ENCODE data around the gene DNAH14. TPM values are rescaled to one million over a fixed set of nuclear protein-coding genes. Genes with fewer than 3 reads are reported as not detected.
A peak's percentile ranks its signal among the peaks of the same experiment; 100 is the strongest.
"Not testable (repeated sequence)": the region's sequence is repeated elsewhere in the genome, so short reads cannot be mapped to it uniquely, and the experiment has no call there.

Gene DNAH14
- total RNA-seq, 1 experiment from 2014 or later: 20.8 TPM

GRCh38 chr1:225341642-225342041 lies 412.2 kb downstream of the DNAH14 start:
- DNase-seq (ENCODE audit: low read depth): no peak

DNA sequence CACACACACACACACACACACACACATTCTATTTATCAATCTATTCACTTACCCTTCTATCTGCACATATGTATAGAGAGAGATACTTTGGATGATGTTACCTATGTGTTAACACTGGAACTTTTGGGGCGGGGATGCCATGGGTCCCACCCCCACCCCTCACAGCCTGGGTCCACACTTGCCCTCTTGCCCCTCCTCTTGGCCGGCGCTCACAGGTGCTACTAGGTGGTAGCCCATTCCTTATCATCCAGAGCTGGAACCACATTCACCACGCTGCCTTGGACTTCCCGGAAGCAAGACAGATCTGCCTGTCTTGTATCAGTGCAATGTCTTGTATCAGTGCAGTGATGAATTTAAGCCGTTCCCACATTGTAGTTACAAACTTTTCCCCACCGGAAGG lies 413.2 kb downstream of the DNAH14 start:
- DNase-seq (ENCODE audit: low read depth): no peak

DNA sequence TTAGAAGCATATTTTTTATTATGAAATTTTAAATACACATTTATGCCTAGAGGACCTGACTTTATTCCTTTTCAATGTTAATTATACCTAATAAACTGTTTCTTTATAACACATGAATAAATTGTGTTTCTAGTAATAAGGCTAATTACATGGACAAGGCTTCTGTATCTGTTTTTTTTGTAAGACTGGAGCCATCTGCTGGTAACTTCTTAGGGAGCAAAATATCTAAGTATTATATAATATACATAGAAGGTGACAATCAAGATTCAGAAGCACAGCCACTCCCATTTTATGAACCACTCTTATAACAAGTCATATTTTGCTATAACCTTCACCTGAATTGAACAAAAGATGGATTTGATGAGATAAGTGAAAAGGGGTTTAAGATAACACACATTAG lies 414.1 kb downstream of the DNAH14 start:
- peak; percentile 59 for DNase-seq (ENCODE audit: low read depth)

- peak; percentile 38 for DNase-seq (ENCODE audit: low read depth)
These were observed 417.7 kb downstream of the DNAH14 start for GRCh38 chr1:225347123-225347683.

DNA sequence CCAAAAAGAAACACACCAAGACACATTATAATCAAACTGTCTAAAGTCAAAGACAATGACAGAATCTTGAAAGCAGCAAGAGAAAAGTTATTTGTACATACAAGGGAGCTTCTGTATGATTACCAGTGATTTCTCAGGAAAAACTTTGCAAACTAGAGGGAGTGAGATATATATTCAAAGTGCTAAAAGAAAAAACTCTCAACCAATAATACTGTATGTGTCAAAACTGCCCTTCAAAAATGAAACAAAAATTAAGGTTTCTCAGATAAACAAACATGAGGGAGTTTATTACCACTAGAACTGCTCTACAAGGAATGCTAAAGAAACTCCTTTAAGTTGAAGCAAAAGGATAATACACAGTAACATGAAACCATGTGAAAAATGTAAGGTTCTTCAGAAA lies 418.9 kb downstream of the DNAH14 start:
- no peak for DNase-seq (ENCODE audit: low read depth)

DNA sequence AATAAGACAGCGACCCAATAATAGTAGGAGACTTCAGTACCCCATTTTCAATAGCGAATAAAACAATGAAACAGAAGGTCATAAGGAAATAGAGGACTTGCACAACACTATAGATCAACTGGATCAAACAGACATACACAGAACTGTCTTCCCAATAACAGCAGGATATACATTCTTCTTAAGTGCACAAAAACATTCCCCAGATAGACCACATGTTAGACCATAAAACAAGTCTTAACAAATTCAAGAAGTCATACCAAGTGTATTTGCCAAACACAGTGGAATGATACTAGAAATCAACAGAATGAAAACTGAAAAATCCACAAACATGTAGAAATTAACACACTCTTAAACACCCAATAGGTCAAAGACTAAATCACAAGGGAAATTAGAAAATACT lies 420.4 kb downstream of the DNAH14 start:
- DNase-seq (ENCODE audit: low read depth): no peak

GRCh38 chr1:225350872-225351271 lies 421.4 kb downstream of the DNAH14 start:
- no peak for DNase-seq (ENCODE audit: low read depth)

DNA sequence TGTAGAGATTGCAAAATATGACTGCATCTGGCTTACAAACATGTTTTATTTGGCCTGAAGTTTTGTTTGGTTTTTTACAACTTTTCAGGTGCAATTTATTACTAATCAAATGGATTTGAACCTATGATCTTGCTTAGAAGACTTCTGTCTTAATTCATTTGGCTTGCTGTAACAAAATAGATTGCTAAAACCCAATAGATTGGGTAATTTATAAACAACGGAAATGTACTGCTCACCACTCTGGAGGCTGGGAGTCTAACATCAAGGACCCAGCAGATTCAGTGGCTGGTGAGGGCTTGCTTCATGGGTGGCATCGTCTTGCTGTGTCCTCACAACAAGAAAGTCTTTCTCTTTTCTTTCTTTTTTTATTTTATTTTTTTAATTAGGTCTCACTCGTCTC lies 425.4 kb downstream of the DNAH14 start:
- DNase-seq (ENCODE audit: low read depth): no peak

DNA sequence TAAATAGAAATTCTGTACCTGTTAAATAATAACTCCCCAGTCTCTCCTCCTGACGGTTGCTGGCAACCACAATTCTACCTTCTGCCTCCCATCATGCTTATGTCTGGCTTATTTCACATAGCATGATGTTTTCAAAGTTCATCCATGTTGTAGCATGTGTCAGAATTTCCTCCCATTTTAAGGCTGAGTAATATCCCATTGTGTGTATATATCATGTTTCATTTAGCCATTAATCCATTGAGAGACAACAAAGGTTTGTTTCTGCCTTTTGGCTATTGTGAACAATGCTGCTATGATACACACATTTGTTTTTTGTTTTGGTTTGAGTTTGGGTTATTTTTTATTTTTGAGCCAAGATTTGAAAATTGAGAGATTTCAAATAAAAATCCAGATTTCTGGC lies 426.4 kb downstream of the DNAH14 start:
- no peak for DNase-seq (ENCODE audit: low read depth)

DNA sequence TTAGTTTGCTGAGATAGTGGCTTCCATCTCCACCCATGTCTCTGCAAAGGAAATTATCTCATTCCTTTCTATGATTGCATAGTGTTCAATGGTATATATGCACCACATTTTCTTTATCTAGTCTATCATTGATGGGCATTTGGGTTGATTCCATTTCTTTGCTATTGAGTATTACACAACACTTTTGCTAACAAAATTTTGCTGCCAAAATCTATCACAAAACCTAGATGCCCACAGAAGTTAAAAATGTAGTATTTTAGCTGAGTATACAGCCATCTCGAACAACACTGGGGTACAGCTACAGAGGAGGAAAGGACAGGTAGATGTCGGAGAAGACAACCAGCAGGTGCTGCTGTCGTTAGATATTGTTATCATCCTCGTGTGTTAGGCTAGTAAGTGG lies 430.6 kb downstream of the DNAH14 start:
- no peak for DNase-seq (ENCODE audit: low read depth)

GRCh38 chr1:225361176-225361575 lies 431.7 kb downstream of the DNAH14 start:
- DNase-seq (ENCODE audit: low read depth): no peak

- DNase-seq (ENCODE audit: low read depth): no peak
These were observed 433.3 kb downstream of the DNAH14 start for GRCh38 chr1:225362805-225363204.

- no peak for DNase-seq (ENCODE audit: low read depth)
These were observed 435.0 kb downstream of the DNAH14 start for GRCh38 chr1:225364439-225364838.

- DNase-seq (ENCODE audit: low read depth): no peak
These were observed 436.5 kb downstream of the DNAH14 start for GRCh38 chr1:225366018-225366417.

DNA sequence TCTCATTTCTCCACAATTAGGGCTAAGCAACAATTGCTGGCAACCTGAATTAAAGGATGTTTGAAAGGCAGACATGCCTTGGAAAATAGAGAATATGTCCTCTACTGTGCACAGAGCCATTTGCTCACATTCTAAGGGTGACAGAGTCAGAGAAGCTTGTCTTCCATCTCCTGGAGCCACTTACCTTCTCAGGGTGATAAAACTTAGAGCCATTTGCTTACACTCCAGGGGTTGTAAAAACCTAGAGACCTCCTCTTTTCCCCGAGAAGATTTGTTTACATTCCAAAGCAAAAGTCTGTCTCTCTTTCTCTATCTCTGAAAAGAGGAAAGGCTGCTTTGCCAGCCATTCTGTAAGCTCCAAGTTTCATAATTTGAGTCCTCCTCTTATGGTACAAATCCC lies 437.1 kb downstream of the DNAH14 start:
- no peak for DNase-seq (ENCODE audit: low read depth)

DNA sequence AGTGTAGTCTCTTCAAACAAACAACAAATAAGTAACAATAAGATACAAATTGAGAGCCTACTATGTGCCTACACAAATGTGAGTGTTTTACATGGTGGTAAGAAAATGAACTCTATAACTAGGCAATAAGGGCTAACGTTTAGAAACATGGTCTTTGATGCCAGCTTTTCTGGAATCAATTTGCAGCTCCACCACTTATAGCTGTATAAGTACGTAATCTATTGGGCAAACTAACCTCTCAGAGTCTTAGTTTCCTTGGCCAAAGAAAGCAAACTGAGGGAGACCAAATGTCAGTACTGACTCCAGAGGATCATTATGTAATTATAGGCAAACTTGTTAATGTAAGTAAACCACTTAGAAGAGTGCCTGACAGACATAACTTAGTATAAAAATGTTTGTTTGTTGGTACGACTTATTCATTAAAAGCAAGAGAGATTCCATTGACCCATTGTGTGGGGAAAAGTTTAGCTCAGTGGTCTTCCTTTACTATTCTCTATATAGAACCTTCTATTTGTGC lies 438.6 kb downstream of the DNAH14 start:
- DNase-seq (ENCODE audit: low read depth): no peak

DNA sequence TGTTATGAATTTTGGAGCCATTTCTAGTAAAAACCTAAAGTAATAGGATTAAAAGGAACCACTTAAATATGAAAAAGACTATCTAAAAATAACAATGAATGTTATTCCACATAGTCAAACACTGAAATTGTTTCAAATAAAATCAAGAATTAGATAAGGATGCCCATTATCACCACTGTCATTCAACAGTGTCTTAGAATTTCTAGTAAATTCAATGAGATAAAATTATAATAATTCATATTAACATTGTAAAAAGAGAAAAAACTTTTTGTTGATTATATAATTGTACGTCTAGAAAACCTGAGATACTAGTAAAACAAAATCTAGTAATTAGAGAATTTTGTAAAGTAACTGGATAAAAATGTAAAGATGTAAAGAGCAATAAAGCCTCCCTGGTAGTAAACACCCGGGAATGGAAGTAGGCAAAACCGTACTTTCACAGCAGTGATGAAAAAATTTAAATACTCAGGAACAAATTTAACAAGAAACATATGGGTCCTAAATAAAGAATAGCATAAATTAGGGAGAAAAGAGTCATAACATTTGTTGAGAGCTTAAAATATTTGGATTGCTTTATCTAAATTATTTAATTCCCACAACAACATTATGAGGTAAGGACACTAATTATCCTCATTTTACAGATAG lies 442.0 kb downstream of the DNAH14 start:
- no peak for DNase-seq (ENCODE audit: low read depth)

DNA sequence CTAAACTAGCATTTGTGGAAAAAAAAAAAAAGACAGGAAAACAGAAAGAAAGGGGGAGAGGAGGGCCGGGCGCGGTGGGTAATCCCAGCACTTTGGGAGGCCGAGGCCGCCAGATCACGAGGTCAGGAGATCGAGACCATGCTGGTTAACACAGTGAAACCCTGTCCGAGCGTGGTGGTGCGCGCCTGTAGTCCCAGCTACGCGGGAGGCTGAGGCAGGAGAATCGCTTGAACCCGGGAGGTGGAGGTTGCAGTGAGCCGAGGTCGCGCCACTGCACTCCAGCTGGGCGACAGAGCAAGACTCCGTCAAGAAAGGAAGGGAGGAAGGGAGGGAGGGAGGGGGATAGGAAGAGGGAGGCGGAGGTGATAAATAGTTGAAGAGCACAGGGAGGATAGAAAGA lies 443.7 kb downstream of the DNAH14 start:
- DNase-seq (ENCODE audit: low read depth): no peak

GRCh38 chr1:225374996-225375395 lies 445.5 kb downstream of the DNAH14 start:
- no peak for DNase-seq (ENCODE audit: low read depth)

GRCh38 chr1:225378880-225379279 lies 449.4 kb downstream of the DNAH14 start:
- DNase-seq (ENCODE audit: low read depth): peak; percentile 17

GRCh38 chr1:225380691-225381090 lies 451.2 kb downstream of the DNAH14 start:
- no peak for DNase-seq (ENCODE audit: low read depth)

DNA sequence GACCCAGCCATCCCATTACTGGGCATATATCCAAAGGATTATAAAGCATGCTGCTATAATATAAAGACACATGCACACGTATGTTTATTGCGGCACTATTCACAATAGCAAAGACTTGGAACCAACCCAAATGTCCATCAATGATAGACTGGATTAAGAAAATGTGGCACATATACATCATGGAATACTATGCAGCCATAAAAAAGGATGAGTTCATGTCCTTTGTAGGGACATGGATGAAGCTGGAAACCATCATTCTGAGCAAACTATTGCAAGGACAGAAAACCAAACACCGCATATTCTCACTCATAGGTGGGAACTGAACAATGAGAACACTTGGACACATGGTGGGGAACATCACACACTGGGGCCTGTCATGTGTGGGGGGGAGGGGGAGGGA lies 457.4 kb downstream of the DNAH14 start:
- not testable (repeated sequence) for DNase-seq (ENCODE audit: low read depth)

GRCh38 chr1:225388372-225388771 lies 458.9 kb downstream of the DNAH14 start:
- DNase-seq (ENCODE audit: low read depth): no peak
